HG02763 (cell line): ENCODE data around the gene PPM1J.

Experiments
- ATAC-seq: cut with Tn5 transposase; IDR thresholded peaks from one replicate; pipeline ENCODE4 v1.9.1; 2021; ENCODE audit warnings: mild to moderate bottlenecking, moderate library complexity; ENCODE audit not compliant: unreplicated experiment

The PPM1J gene

GRCh38 chr1:112707221-112708001, 7.7 kb downstream of the PPM1J start:
- ATAC-seq: peak; percentile 69

- ATAC-seq: peak; percentile 71
These were observed 8.5 kb downstream of the PPM1J start, which contains the start of gene RHOC for GRCh38 chr1:112706505-112707220. Gene RHOC, minus strand, starts transcription at chr1:112707127. Its CDS starts 3,328 bp downstream, at chr1:112703799.

- peak; percentile 48 for ATAC-seq
These were observed 10.1 kb downstream of the PPM1J start for GRCh38 chr1:112704934-112705627.

GRCh38 chr1:112704391-112704933, 10.7 kb downstream of the PPM1J start:
- ATAC-seq: no peak

- no peak for ATAC-seq
These were observed 11.4 kb downstream of the PPM1J start for GRCh38 chr1:112703706-112704105.

- ATAC-seq: no peak
These were observed 12.5 kb downstream of the PPM1J start for GRCh38 chr1:112702420-112703261.

GRCh38 chr1:112702067-112702395, 13.1 kb downstream of the PPM1J start:
- no peak for ATAC-seq

GRCh38 chr1:112701227-112702066, 13.7 kb downstream of the PPM1J start:
- no peak for ATAC-seq

GRCh38 chr1:112700290-112701226, 14.6 kb downstream of the PPM1J start:
- no peak for ATAC-seq

GRCh38 chr1:112699425-112700144, 15.5 kb downstream of the PPM1J start:
- no peak for ATAC-seq

GRCh38 chr1:112698366-112699310, 16.5 kb downstream of the PPM1J start:
- no peak for ATAC-seq

- ATAC-seq: no peak
These were observed 17.3 kb downstream of the PPM1J start for GRCh38 chr1:112697781-112698201.

- ATAC-seq: no peak
These were observed 18.4 kb downstream of the PPM1J start for GRCh38 chr1:112696578-112697314.

GRCh38 chr1:112695276-112695675, 19.9 kb downstream of the PPM1J start:
- ATAC-seq: no peak

- no peak for ATAC-seq
These were observed 20.7 kb downstream of the PPM1J start for GRCh38 chr1:112694363-112694929.

- ATAC-seq: no peak
These were observed 21.3 kb downstream of the PPM1J start for GRCh38 chr1:112693821-112694220.
